Bronchial epithelial cell (primary cell): ENCODE measurements around the gene DNM2. TPM values are rescaled to one million over a fixed set of nuclear protein-coding genes. Genes with fewer than 3 reads are reported as not detected.
"Not testable (repeated sequence)": the region's sequence is repeated elsewhere in the genome, so short reads cannot be mapped to it uniquely, and the experiment has no call there.

ENCODE experiments used
- DNase-seq: peaks from one replicate; pipeline ENCODE4 v3.0.0-alpha.2; 2010; ENCODE audit warnings: low read depth
- FAIRE-seq: peaks from 2 replicates; lab custom pipeline; 2011; peaks lifted over from hg19 to GRCh38; lab: Jason Lieb, UNC
- H3K27me3 ChIP-seq: 2 replicates; pipeline ENCODE4 v1.5.1; 2011; ENCODE audit warnings: low read length; ENCODE audit not compliant: control insufficient read depth, insufficient read depth
- H3K36me3 ChIP-seq: 2 replicates; pipeline ENCODE4 v1.5.1; 2011; ENCODE audit warnings: low read length; ENCODE audit not compliant: control insufficient read depth, insufficient read depth
- H3K4me3 ChIP-seq: 2 replicates; pipeline ENCODE4 v1.5.1; 2011; ENCODE audit warnings: mild to moderate bottlenecking, low read depth, low read length, control low read depth
- total RNA-seq: library from RNA; depleted of rRNA; stranded (reverse); fragments of >200 nt; gene quantifications from 2 replicates; pipeline ENCODE4 v1.2.1, GENCODE V29; 2014
- TF ChIP-seq, protein P1 (sequence below): IDR thresholded peaks from 2 replicates; pipeline ENCODE4 v1.5.1; 2011; ENCODE audit warnings: mild to moderate bottlenecking, moderate library complexity, low read length, control low read depth, inconsistent platforms; ENCODE audit not compliant: insufficient read depth, severe bottlenecking

DNM2 gene
- total RNA-seq, 1 donor from 2014 or later = 68.4 TPM

DNA sequence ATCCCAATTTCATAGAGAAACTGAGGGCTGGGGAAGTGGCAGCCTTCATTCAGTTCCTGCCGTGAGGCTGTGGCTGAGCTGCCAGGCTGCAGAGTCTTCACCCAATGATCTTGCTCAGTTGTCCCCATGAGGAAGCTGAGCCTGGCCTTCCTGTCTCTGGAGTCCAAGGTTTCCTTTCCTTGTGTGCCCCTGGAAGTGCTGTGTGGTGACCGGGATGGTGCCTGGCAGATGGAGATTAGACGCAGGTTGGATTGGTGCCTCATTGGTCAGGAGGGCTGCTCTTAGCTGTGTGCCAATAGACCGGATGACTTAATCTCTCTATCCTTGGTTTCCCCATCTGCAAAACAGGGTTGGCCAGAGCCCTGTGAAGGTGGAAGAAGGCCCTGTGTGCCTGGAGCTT, 24.6 kb downstream of the DNM2 start:
- no peaks in the 10 kb centered on the region for H3K36me3 ChIP-seq
- no peak overlapping the region for H3K4me3 ChIP-seq
- no peaks in the 10 kb centered on the region for H3K27me3 ChIP-seq
- TF ChIP-seq, protein P1, sequence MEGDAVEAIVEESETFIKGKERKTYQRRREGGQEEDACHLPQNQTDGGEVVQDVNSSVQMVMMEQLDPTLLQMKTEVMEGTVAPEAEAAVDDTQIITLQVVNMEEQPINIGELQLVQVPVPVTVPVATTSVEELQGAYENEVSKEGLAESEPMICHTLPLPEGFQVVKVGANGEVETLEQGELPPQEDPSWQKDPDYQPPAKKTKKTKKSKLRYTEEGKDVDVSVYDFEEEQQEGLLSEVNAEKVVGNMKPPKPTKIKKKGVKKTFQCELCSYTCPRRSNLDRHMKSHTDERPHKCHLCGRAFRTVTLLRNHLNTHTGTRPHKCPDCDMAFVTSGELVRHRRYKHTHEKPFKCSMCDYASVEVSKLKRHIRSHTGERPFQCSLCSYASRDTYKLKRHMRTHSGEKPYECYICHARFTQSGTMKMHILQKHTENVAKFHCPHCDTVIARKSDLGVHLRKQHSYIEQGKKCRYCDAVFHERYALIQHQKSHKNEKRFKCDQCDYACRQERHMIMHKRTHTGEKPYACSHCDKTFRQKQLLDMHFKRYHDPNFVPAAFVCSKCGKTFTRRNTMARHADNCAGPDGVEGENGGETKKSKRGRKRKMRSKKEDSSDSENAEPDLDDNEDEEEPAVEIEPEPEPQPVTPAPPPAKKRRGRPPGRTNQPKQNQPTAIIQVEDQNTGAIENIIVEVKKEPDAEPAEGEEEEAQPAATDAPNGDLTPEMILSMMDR = no peak
- DNase-seq (no peak), FAIRE-seq (no peak)

DNA sequence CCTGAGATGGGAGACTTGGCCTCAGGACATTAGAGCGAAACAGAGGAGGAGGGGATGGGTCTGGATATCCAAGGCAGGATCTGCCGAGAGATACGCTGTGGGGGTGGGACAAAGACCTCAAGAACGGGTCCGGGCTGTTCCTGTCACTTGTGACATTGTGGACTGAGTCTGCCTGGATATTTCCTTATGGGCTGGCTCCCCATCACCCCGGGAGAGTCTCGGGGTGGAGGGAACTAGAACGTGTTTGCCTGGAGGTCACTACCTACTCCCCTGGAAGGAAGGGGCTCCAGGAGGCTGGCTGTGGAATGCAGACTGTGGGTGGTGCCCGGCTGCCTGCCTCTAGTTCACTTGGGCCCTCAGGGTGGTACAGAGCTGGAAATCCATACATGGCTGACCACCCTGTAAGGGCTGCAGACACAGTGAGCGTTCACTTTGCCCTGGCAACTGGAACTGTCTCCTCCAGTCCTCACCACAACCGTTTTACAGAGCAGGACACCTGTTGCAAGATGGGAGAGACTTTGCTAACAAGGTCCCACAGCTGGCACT, 26.4 kb downstream of the DNM2 start:
- FAIRE-seq = no peak
- TF ChIP-seq, protein P1 = no peak
- no peaks in the 10 kb centered on the region for H3K36me3 ChIP-seq
- H3K4me3 ChIP-seq = no peak overlapping the region
- no peaks in the 10 kb centered on the region for H3K27me3 ChIP-seq
- DNase-seq = no peak

DNA sequence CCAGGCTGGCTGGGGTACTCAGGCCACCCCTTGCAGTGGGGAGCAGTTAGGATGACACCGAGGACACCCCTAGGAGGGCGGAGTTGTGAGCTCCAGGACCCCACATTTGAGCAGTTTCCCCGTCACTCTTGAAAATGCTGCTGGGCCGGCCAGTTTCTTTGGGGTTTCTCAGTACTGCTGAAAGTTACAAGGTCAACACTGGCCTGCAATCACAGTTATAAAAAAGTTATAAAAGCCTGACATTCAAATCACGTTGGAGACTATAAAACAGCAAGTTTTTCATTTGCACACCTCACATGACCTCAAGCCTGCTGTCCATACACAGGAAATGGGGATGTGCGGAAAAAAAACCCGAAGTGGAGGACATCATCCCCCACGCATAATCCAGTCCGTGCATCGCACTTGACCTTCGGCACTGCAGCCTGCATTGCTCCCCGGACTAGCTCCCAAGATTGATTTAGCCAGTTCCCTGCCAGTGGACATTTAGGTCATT, 27.0 kb downstream of the DNM2 start:
- Histone ChIP-seq H3K36me3 (no peaks in the 10 kb centered on the region), H3K4me3 (no peak overlapping the region), H3K27me3 (no peaks in the 10 kb centered on the region)
- FAIRE-seq = no peak
- TF ChIP-seq, protein P1 = no peak
- no peak for DNase-seq

DNA sequence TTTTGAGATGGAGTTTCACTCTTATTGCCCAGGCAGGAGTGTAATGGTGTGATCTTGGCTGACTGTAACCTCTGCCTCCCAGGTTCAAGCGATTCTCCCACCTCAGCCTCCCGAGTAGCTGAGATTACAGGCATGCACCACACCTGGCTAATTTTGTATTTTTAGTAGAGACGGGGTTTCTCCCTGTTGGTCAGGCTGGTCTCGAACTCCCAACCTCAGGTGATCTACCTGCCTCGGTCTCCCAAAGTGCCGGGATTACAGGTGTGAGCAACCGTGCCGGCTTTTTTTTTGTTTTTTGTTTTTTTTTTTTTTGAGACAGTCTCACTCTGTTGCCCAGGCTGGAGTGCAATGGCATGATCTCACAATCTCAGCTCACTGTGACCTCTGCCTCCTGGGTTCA, 28.6 kb downstream of the DNM2 start:
- not testable (repeated sequence) for H3K4me3 ChIP-seq, DNase-seq, FAIRE-seq, H3K36me3 ChIP-seq, H3K27me3 ChIP-seq

DNA sequence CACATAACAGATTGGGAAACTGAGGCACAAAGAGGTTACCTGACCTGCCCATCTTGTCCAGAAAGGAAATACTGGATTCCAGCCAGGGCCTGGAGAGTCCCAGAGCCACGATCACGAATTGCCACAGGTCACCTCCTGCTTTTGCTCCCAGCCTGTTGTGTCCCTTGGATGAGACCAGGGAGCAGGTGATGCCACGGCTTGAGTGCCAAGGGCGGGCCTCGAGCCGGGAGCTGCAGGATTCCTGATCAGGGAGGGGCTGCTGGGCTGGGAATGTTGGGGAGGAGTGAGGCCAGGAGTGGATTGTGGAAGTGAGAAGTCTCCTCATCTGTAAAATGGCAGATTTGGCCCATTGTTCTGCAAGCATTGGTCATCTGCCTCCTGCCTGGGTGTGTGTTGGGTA, 29.4 kb downstream of the DNM2 start:
- no peak overlapping the region for H3K4me3 ChIP-seq
- TF ChIP-seq, protein P1 = no peak
- H3K36me3 ChIP-seq = no peaks in the 10 kb centered on the region
- no peaks in the 10 kb centered on the region for H3K27me3 ChIP-seq
- DNase-seq = no peak
- no peak for FAIRE-seq

DNA sequence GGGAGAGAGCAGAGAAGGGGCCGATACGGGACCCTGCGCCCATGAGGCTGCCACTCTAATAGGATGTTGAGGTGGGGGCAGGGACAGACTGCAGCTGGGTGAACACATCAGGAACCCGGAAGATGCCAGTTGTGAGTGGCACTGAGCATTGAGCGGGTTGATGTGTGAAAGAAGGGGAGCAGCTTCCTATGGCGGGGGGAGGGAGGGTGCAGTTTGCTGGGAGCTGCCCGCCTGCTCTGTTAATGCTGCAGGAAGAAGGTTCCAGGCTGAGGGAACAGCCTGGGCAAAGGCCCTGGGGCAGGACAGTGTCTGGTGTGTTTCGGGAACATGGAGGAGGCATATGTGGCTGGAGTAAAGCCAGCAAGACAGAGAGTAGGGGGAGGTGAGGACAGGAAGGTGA, 29.8 kb downstream of the DNM2 start:
- DNase-seq = no peak
- Histone ChIP-seq H3K36me3 (no peaks in the 10 kb centered on the region), H3K27me3 (no peaks in the 10 kb centered on the region), H3K4me3 (no peak overlapping the region)
- FAIRE-seq = no peak
- TF ChIP-seq, protein P1 = no peak
